GM12875 (cell line): ENCODE data around the gene SFRP2.

Source experiments
- H3K4me3 ChIP-seq: one replicate; pipeline ENCODE4 v1.5.1; 2011; ENCODE audit warnings: low read depth, low read length, control low read depth
- CTCF ChIP-seq: IDR thresholded peaks from 2 replicates; pipeline ENCODE4 v1.5.1; 2011; ENCODE audit warnings: low read depth, mild to moderate bottlenecking, control low read depth, inconsistent platforms, low read length, moderate library complexity, borderline replicate concordance; ENCODE audit not compliant: insufficient read depth

SFRP2 gene

GRCh38 chr4:153809916-153810810, 21.3 kb upstream of the SFRP2 start:
- TF ChIP-seq CTCF: no peak

GRCh38 chr4:153809307-153809706, 20.4 kb upstream of the SFRP2 start:
- H3K4me3 ChIP-seq: no peak overlapping the region
- no peak for TF ChIP-seq CTCF

More at GRCh38 chr4:153809916-153810810, 21.3 kb upstream of the SFRP2 start:
- H3K4me3 ChIP-seq: no peak overlapping the region

- no peak for TF ChIP-seq CTCF
- no peak overlapping the region for H3K4me3 ChIP-seq
Measured at GRCh38 chr4:153808175-153808574, 19.3 kb upstream of the SFRP2 start.

- TF ChIP-seq CTCF: no peak
- no peak overlapping the region for H3K4me3 ChIP-seq
Measured at GRCh38 chr4:153806073-153806472, 17.2 kb upstream of the SFRP2 start.

- H3K4me3 ChIP-seq: no peak overlapping the region
- TF ChIP-seq CTCF: no peak
Measured at GRCh38 chr4:153804722-153805121, 15.8 kb upstream of the SFRP2 start.

GRCh38 chr4:153799694-153800074, 10.8 kb upstream of the SFRP2 start:
- H3K4me3 ChIP-seq: no peak overlapping the region
- no peak for TF ChIP-seq CTCF

GRCh38 chr4:153798901-153799693, 10.2 kb upstream of the SFRP2 start:
- TF ChIP-seq CTCF: no peak
- no peak overlapping the region for H3K4me3 ChIP-seq
